HG02938 (cell line): ENCODE results near the gene SNRPD3.
"Not testable (repeated sequence)": the region's sequence is repeated elsewhere in the genome, so short reads cannot be mapped to it uniquely, and the experiment has no call there.

Source experiments
- ATAC-seq: cut with Tn5 transposase; IDR thresholded peaks from one replicate; pipeline ENCODE4 v1.9.1; 2021; ENCODE audit warnings: mild to moderate bottlenecking, moderate library complexity; ENCODE audit not compliant: unreplicated experiment

Gene SNRPD3

GRCh38 chr22:24530968-24531367 lies 24.8 kb upstream of the SNRPD3 start:
- ATAC-seq, result not testable (repeated sequence)

GRCh38 chr22:24532075-24532474 lies 23.7 kb upstream of the SNRPD3 start:
- no peak for ATAC-seq

- ATAC-seq, result no peak
Measured at GRCh38 chr22:24535348-24535747, 20.5 kb upstream of the SNRPD3 start.

GRCh38 chr22:24536089-24536488 lies 19.7 kb upstream of the SNRPD3 start:
- no peak for ATAC-seq

- ATAC-seq, result no peak
Measured at GRCh38 chr22:24540470-24540869, 15.3 kb upstream of the SNRPD3 start.

GRCh38 chr22:24541681-24542515 lies 13.9 kb upstream of the SNRPD3 start:
- no peak for ATAC-seq

GRCh38 chr22:24542641-24543040 lies 13.2 kb upstream of the SNRPD3 start:
- ATAC-seq, result no peak

- ATAC-seq, result no peak
Measured at GRCh38 chr22:24543185-24543601, 12.6 kb upstream of the SNRPD3 start.

- no peak for ATAC-seq
Measured at GRCh38 chr22:24543679-24544243, 12.0 kb upstream of the SNRPD3 start.

GRCh38 chr22:24548812-24549211 lies 7.0 kb upstream of the SNRPD3 start:
- no peak for ATAC-seq

- ATAC-seq, result no peak
Measured at GRCh38 chr22:24550028-24550901, 5.5 kb upstream of the SNRPD3 start.

GRCh38 chr22:24550902-24551435 lies 4.8 kb upstream of the SNRPD3 start:
- ATAC-seq, result no peak

- not testable (repeated sequence) for ATAC-seq
Measured at GRCh38 chr22:24552503-24553286, 3.1 kb upstream of the SNRPD3 start.

- no peak for ATAC-seq
Measured at GRCh38 chr22:24553597-24554312, 2.0 kb upstream of the SNRPD3 start.

- ATAC-seq, result peak; percentile 5
Measured at GRCh38 chr22:24554313-24555164, 1.3 kb upstream of the SNRPD3 start, which contains the start of gene GUCD1. GUCD1 (minus strand) TSS chr22:24555138; CDS start chr22:24554991, 147 bp downstream.

GRCh38 chr22:24559471-24559870 lies 3.7 kb downstream of the SNRPD3 start:
- no peak for ATAC-seq

GRCh38 chr22:24563246-24563645 lies 7.4 kb downstream of the SNRPD3 start:
- ATAC-seq, result no peak

GRCh38 chr22:24564376-24565058 lies 8.7 kb downstream of the SNRPD3 start:
- no peak for ATAC-seq
